IPS-15b (cell line): ENCODE data around the gene ARMH2.

Experiments
- H3K27me3 ChIP-seq: one replicate; pipeline ENCODE4 v1.6.1; 2013; ENCODE audit warnings: low read length; ENCODE audit not compliant: control insufficient read depth, insufficient read depth
- H3K36me3 ChIP-seq: one replicate; pipeline ENCODE4 v1.6.1; 2013; ENCODE audit warnings: low read length; ENCODE audit not compliant: control insufficient read depth, insufficient read depth
- H3K4me1 ChIP-seq: one replicate; pipeline ENCODE4 v1.6.1; 2013; ENCODE audit warnings: mild to moderate bottlenecking, low read length; ENCODE audit not compliant: control insufficient read depth, insufficient read depth
- H3K4me3 ChIP-seq: one replicate; pipeline ENCODE4 v1.5.1; 2013; ENCODE audit warnings: low read depth, low read length
- H3K9ac ChIP-seq: one replicate; pipeline ENCODE4 v1.6.1; 2013; ENCODE audit warnings: low read depth, mild to moderate bottlenecking, low read length
- H3K9me3 ChIP-seq: one replicate; pipeline ENCODE4 v1.6.1; 2013; ENCODE audit warnings: mild to moderate bottlenecking, low read length; ENCODE audit not compliant: control insufficient read depth, insufficient read depth

Gene ARMH2

GRCh38 chr6:24798740-24799540 is at the start of gene ARMH2:
ARMH2 (minus strand) TSS chr6:24798917; CDS start chr6:24798857, 60 bp downstream.
- Histone ChIP-seq H3K4me1 (no peaks in the 10 kb centered on the region), H3K4me3 (no peak within 1 kb of the TSS), H3K36me3 (no peaks in the 10 kb centered on the region), H3K9me3 (no peaks in the 10 kb centered on the region), H3K9ac (no peak within 1 kb of the TSS), H3K27me3 (no peaks in the 10 kb centered on the region)

GRCh38 chr6:24848461-24848860 is 49.7 kb upstream of the ARMH2 start:
- no peak overlapping the region for H3K9ac ChIP-seq
- H3K9me3 ChIP-seq: no peaks in the 10 kb centered on the region
- H3K36me3 ChIP-seq: peaks cover 3% of the 10 kb centered on the region
- no peaks in the 10 kb centered on the region for H3K27me3 ChIP-seq
- no peaks in the 10 kb centered on the region for H3K4me1 ChIP-seq
- no peak overlapping the region for H3K4me3 ChIP-seq

GRCh38 chr6:24847402-24847801 is 48.7 kb upstream of the ARMH2 start:
- H3K9me3 ChIP-seq: no peaks in the 10 kb centered on the region
- no peaks in the 10 kb centered on the region for H3K27me3 ChIP-seq
- H3K4me3 ChIP-seq: no peak overlapping the region
- H3K9ac ChIP-seq: no peak overlapping the region
- H3K36me3 ChIP-seq: peaks cover 3% of the 10 kb centered on the region
- H3K4me1 ChIP-seq: peaks cover 4% of the 10 kb centered on the region

GRCh38 chr6:24845578-24845977 is 46.9 kb upstream of the ARMH2 start:
- H3K9me3 ChIP-seq: no peaks in the 10 kb centered on the region
- H3K36me3 ChIP-seq: peaks cover 3% of the 10 kb centered on the region

GRCh38 chr6:24844903-24845302 is 46.2 kb upstream of the ARMH2 start:
- H3K36me3 ChIP-seq: peaks cover 3% of the 10 kb centered on the region
- H3K9me3 ChIP-seq: no peaks in the 10 kb centered on the region
- H3K9ac ChIP-seq: no peak overlapping the region
- no peaks in the 10 kb centered on the region for H3K27me3 ChIP-seq
- H3K4me3 ChIP-seq: no peak overlapping the region
- peaks cover 4% of the 10 kb centered on the region for H3K4me1 ChIP-seq

More at GRCh38 chr6:24845578-24845977, 46.9 kb upstream of the ARMH2 start:
- Histone ChIP-seq H3K4me1 (peaks cover 4% of the 10 kb centered on the region), H3K27me3 (no peaks in the 10 kb centered on the region), H3K9ac (no peak overlapping the region), H3K4me3 (no peak overlapping the region)

- H3K9me3 ChIP-seq: no peaks in the 10 kb centered on the region
- no peak overlapping the region for H3K9ac ChIP-seq
- H3K36me3 ChIP-seq: peaks cover 3% of the 10 kb centered on the region
- H3K27me3 ChIP-seq: no peaks in the 10 kb centered on the region
- no peak overlapping the region for H3K4me3 ChIP-seq
- peaks cover 4% of the 10 kb centered on the region for H3K4me1 ChIP-seq
Measured at GRCh38 chr6:24844061-24844460, 45.3 kb upstream of the ARMH2 start.

GRCh38 chr6:24840187-24840586 is 41.5 kb upstream of the ARMH2 start:
- H3K4me3 ChIP-seq: no peak overlapping the region
- H3K27me3 ChIP-seq: no peaks in the 10 kb centered on the region
- H3K4me1 ChIP-seq: peaks cover 4% of the 10 kb centered on the region
- no peaks in the 10 kb centered on the region for H3K36me3 ChIP-seq
- H3K9ac ChIP-seq: no peak overlapping the region
- H3K9me3 ChIP-seq: no peaks in the 10 kb centered on the region

- Histone ChIP-seq H3K36me3 (no peaks in the 10 kb centered on the region), H3K27me3 (no peaks in the 10 kb centered on the region), H3K9me3 (no peaks in the 10 kb centered on the region), H3K4me1 (peaks cover 4% of the 10 kb centered on the region), H3K4me3 (no peak overlapping the region), H3K9ac (no peak overlapping the region)
Measured at GRCh38 chr6:24838994-24839393, 40.3 kb upstream of the ARMH2 start.

- Histone ChIP-seq H3K27me3 (no peaks in the 10 kb centered on the region), H3K36me3 (no peaks in the 10 kb centered on the region), H3K9ac (no peak overlapping the region), H3K4me1 (no peaks in the 10 kb centered on the region), H3K4me3 (no peak overlapping the region), H3K9me3 (no peaks in the 10 kb centered on the region)
Measured at GRCh38 chr6:24838081-24838480, 39.4 kb upstream of the ARMH2 start.

GRCh38 chr6:24836109-24836508 is 37.4 kb upstream of the ARMH2 start:
- no peaks in the 10 kb centered on the region for H3K9me3 ChIP-seq
- no peaks in the 10 kb centered on the region for H3K4me1 ChIP-seq
- no peak overlapping the region for H3K9ac ChIP-seq
- H3K36me3 ChIP-seq: no peaks in the 10 kb centered on the region
- H3K27me3 ChIP-seq: no peaks in the 10 kb centered on the region
- H3K4me3 ChIP-seq: no peak overlapping the region

GRCh38 chr6:24833711-24834386 is 35.1 kb upstream of the ARMH2 start:
- no peak overlapping the region for H3K9ac ChIP-seq
- no peaks in the 10 kb centered on the region for H3K9me3 ChIP-seq
- no peak overlapping the region for H3K4me3 ChIP-seq
- no peaks in the 10 kb centered on the region for H3K36me3 ChIP-seq
- H3K27me3 ChIP-seq: no peaks in the 10 kb centered on the region
- H3K4me1 ChIP-seq: no peaks in the 10 kb centered on the region

- Histone ChIP-seq H3K4me3 (no peak overlapping the region), H3K27me3 (no peaks in the 10 kb centered on the region), H3K9me3 (no peaks in the 10 kb centered on the region), H3K9ac (no peak overlapping the region), H3K36me3 (no peaks in the 10 kb centered on the region), H3K4me1 (no peaks in the 10 kb centered on the region)
Measured at GRCh38 chr6:24832794-24833193, 34.1 kb upstream of the ARMH2 start.
